Measurements from ENCODE around the gene GJC2.

- no peak for TF ChIP-seq POLR2A (IDR thresholded peaks at IDR 0.05; ENCODE audit: low read depth, low read length)
- no peak for TF ChIP-seq TAF1 (IDR thresholded peaks at IDR 0.05; ENCODE audit: borderline replicate concordance, low read depth, low read length)
- no peak for TF ChIP-seq POLR2AphosphoS5 (IDR thresholded peaks at IDR 0.05; ENCODE audit: low read depth, low read length)
Observed at GRCh38 chr1:228109962-228110488, 39.7 kb upstream of the GJC2 start.
